ENCODE measurements around the gene ACVR1. TPM values are rescaled to one million over a fixed set of nuclear protein-coding genes. Genes with fewer than 3 reads are reported as not detected.

ACVR1 gene
- total RNA-seq, 2 donors from 2014 or later = 25.0 to 35.0 TPM

- no peak for ATAC-seq (ENCODE audit: insufficient number of reproducible peaks, low FRiP score, low read depth)
- TF ChIP-seq CTCF (IDR thresholded peaks at IDR 0.05) = no peak
- Histone ChIP-seq H3K9me3 (no peaks in the 10 kb centered on the region), H3K4me3 (no peak overlapping the region), H3K4me1 (ENCODE audit: control insufficient read depth in 1 of 2, low read depth in 2 of 2) (peaks cover 40 to 70% of the 10 kb centered on the region in 2 donors), H3K27ac (peak overlapping the region; percentile 75 to 87), H3K36me3 (no peaks in the 10 kb centered on the region), H3K27me3 (replicated peaks; ENCODE audit: insufficient read depth) (no peaks in the 10 kb centered on the region)
- DNase-seq (ENCODE audit: low spot score) = no peak
Measured at GRCh38 chr2:157790780-157791179, 85.3 kb downstream of the ACVR1 start.

- Histone ChIP-seq H3K36me3 (no peaks in the 10 kb centered on the region), H3K4me1 (ENCODE audit: control insufficient read depth in 1 of 2, low read depth in 2 of 2) (peaks cover 47 to 77% of the 10 kb centered on the region in 2 donors), H3K9me3 (no peaks in the 10 kb centered on the region), H3K4me3 (peak overlapping the region; percentile 30), H3K27ac (peak overlapping the region; percentile 75 to 87), H3K27me3 (replicated peaks; ENCODE audit: insufficient read depth) (no peaks in the 10 kb centered on the region)
- TF ChIP-seq CTCF (IDR thresholded peaks at IDR 0.05) = no peak
- DNase-seq (ENCODE audit: low spot score) (peak; percentile 47), ATAC-seq (ENCODE audit: insufficient number of reproducible peaks, low FRiP score, low read depth) (peak; percentile 70)
Measured at GRCh38 chr2:157789933-157790511, 86.1 kb downstream of the ACVR1 start.

GRCh38 chr2:157789256-157789655 is 86.9 kb downstream of the ACVR1 start:
- ATAC-seq (ENCODE audit: insufficient number of reproducible peaks, low FRiP score, low read depth) = no peak
- Histone ChIP-seq H3K27me3 (replicated peaks; ENCODE audit: insufficient read depth) (no peaks in the 10 kb centered on the region), H3K27ac (peak overlapping the region; percentile 75 to 87), H3K9me3 (no peaks in the 10 kb centered on the region), H3K36me3 (no peaks in the 10 kb centered on the region), H3K4me3 (peak overlapping the region; percentile 30), H3K4me1 (ENCODE audit: control insufficient read depth in 1 of 2, low read depth in 2 of 2) (peaks cover 52 to 84% of the 10 kb centered on the region in 2 donors)
- DNase-seq (ENCODE audit: low spot score) = no peak
- no peak for TF ChIP-seq CTCF (IDR thresholded peaks at IDR 0.05)

- no peak for DNase-seq (ENCODE audit: low spot score)
- Histone ChIP-seq H3K27me3 (replicated peaks; ENCODE audit: insufficient read depth) (no peaks in the 10 kb centered on the region), H3K27ac (peak overlapping the region; percentile 75 to 87), H3K36me3 (no peaks in the 10 kb centered on the region), H3K9me3 (no peaks in the 10 kb centered on the region), H3K4me3 (no peak overlapping the region), H3K4me1 (ENCODE audit: control insufficient read depth in 1 of 2, low read depth in 2 of 2) (peaks cover 57 to 90% of the 10 kb centered on the region in 2 donors)
- ATAC-seq (ENCODE audit: insufficient number of reproducible peaks, low FRiP score, low read depth) = no peak
- no peak for TF ChIP-seq CTCF (IDR thresholded peaks at IDR 0.05)
Measured at GRCh38 chr2:157788201-157788600, 87.9 kb downstream of the ACVR1 start.

GRCh38 chr2:157787364-157787938 is 88.7 kb downstream of the ACVR1 start:
- H3K36me3 ChIP-seq = no peaks in the 10 kb centered on the region
- peak overlapping the region; percentile 75 to 87 for H3K27ac ChIP-seq
- no peak for TF ChIP-seq CTCF (IDR thresholded peaks at IDR 0.05)
- no peak for DNase-seq (ENCODE audit: low spot score)
- H3K4me3 ChIP-seq = no peak overlapping the region
- peaks cover 54 to 89% of the 10 kb centered on the region in 2 donors for H3K4me1 ChIP-seq (ENCODE audit: control insufficient read depth in 1 of 2, low read depth in 2 of 2)
- no peaks in the 10 kb centered on the region for H3K27me3 ChIP-seq (replicated peaks; ENCODE audit: insufficient read depth)
- no peak for ATAC-seq (ENCODE audit: insufficient number of reproducible peaks, low FRiP score, low read depth)
- H3K9me3 ChIP-seq = no peaks in the 10 kb centered on the region

All from thoracic aorta (tissue), 2 donors.